ENCODE measurements around the gene ICE1.
A peak's percentile ranks its signal among the peaks of the same experiment; 100 is the strongest.
"Not testable (repeated sequence)": the region's sequence is repeated elsewhere in the genome, so short reads cannot be mapped to it uniquely, and the experiment has no call there.

Gene ICE1

DNA sequence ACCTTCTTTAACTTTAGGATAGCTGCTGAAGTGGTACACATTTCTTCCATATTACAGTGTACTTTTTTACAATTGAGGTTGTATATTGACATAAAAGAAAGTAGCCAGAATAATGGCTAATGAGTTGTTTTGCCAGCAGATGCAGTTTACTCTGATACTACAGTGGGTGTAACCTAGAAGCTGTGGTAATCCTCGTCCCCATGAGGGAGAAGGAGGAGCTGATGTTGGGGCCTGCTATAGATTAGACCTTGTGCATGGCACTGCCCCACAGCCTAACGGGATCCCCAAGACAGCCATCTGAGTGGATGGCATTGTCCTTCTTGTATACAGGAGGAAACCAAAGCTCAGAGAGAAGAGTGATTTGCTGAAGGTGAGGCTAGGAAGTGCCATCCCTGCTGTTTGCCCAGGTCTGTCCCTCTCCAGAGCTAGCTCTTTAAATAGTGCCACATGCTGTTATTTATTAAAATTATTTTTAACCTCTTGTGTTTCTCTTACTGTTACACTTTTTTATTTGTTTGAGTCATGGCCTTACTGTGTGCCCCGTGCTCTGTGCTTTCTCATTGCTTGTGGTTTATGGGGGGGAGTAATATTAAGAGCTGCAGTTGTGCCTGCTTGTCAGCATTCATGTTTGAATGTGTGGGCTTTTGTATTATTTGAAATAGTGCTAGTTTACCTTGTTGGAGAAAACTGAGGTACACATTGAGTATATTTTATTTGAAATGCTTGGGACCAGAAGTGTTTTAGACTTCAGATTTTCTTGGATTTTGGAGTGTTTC lies 65.3 kb downstream of the ICE1 start:
- no peak for DNase-seq

- DNase-seq, result no peak
These were observed 68.4 kb downstream of the ICE1 start for GRCh38 chr5:5490774-5491347.

- no peak for DNase-seq
These were observed 69.8 kb downstream of the ICE1 start for GRCh38 chr5:5492087-5492933.

DNA sequence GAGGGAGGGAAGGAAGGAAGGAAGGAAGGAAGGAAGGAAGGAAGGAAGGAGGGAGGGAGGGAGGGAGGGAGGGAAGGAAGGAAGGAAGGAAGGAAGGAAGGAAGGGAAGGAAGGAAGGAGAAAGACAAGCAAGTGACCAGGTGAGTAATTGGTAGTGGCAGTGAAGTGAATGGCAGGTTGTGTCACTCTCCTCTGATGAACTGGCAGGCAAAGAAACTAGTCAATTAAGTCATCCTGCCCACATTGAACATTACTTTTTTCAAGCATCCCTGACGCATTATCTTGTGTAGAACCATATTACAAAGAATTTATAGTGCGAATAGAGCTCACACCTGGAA lies 70.4 kb downstream of the ICE1 start:
- DNase-seq, result not testable (repeated sequence)

DNA sequence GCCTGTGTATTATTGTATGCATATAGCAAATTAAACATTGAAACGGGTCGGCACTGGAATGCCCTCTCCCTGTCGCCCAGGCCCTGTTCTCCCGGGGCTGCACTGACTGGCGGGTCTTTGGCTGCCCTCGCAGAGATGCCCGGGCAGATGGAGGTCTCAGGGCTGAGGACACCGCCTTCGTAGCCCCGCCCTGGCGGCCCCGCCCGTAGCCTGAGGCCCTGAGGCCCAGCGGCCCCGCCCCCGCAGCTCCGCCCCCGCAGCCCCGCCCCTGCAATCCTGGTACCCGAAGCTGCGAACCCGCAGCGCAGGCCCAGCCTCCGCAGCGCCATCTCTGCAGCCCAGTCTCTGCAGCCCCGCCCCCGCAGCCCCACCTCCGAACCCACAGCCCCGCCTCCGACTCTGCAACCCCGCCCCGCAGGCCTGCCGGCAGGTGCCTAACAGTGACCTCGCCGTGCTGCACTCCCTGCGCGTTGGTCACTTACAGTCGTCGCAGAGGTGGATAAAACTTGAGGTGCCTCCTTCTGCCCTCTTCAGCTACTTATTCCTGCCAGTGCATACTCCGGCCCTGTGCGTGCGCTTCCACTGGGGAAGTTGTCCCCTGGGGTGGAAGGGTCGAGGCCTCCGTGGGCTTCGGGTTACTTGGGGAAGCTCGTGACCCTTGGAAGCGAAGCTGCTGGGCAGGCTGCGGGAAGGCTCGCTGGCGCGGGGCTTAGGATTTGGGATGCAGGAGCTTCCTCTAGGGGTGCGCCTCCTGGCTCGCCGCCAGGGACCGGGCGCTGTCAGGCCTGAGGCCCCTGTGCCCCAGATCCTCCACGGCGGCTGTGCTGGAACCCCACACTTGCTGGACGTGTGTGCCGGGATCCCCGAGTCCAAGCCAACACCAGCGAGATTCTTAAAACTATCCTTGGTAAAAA lies 72.3 kb downstream of the ICE1 start:
- peak in 29 of 56 donors; percentile 11 to 84 (median 32) for DNase-seq

GRCh38 chr5:5497152-5497788 lies 74.8 kb downstream of the ICE1 start:
- peak in 45 of 56 donors; percentile 4 to 78 (median 39) for DNase-seq

- DNase-seq, result no peak
These were observed 77.0 kb downstream of the ICE1 start for GRCh38 chr5:5499442-5499841.

DNA sequence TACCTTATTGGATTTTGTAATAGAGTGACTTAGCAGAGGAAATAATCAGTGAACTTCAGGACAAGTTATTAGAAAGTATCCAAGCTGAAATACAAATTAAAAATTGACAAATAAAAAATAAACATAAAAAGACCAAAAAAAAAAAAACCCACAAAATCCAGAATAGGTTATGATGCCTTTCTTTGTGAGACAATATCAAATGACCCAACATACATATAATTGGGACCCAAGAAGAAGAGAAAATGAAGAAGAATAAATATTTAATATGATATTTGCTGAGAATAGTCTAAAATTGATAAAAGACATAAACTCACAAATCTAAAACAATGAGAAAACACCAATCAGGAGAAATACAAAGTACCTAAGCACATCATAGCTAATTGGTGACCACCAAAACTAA lies 81.8 kb downstream of the ICE1 start:
- no peak for DNase-seq

- no peak for DNase-seq
These were observed 83.3 kb downstream of the ICE1 start for GRCh38 chr5:5505815-5506214.

DNA sequence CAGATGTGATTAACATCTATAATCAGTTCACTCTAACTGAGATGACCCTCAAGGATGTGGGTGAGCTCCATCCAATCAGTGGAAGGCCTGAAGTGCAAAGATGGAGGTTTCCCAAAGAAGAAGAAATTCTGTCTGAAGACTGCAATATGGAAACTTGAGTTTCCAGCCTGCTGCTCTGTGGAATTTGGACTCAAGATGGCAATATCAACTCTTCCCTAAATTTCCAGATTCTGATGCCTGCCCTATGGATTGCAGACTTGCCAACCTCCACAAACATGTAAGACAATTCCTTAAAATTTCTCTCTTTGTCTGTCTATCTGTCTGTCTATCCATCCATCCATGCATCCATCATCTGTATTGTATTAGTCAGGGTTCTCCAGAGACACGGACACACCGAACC lies 85.9 kb downstream of the ICE1 start:
- DNase-seq, result no peak

DNA sequence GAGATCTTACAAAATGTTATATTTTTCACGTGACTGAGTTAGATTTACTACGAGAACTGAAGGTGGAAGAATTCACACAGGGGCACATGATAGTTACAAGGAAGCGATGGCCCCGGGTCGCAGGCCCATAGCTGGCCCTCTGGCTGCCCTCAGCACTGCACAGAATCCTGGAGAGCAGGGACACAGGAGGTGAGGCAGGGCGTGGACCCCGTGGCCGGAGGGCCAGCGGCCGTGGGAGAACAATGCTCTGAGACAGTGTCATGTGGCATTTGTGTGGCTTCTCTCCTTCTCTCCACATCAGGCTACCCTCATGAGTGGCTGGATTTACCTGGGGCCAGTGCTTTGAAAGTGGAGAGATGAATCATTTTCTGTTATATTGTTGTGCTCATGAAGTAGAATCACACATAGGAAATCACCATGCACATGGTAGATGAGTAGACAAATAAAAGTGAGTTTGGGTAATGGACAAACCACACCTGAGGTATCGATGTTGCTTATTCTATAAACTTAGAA lies 89.5 kb downstream of the ICE1 start:
- DNase-seq, result no peak

- no peak for DNase-seq
These were observed 90.1 kb downstream of the ICE1 start for GRCh38 chr5:5512543-5512942.

DNA sequence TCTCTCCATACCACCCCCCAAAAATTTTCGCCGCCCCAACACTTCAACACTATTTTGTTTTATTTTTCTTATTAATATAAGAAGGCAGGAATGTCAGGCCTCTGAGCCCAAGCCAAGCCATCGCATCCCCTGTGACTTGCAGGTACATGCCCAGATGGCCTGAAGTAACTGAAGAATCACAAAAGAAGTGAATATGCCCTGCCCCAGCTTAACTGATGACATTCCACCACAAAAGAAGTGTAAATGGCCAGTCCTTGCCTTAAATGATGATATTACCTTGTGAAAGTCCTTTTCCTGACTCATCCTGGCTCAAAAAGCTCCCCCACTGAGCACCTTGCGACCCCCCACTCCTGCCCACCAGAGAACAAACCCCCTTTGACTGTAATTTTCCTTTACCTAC lies 98.1 kb downstream of the ICE1 start:
- not testable (repeated sequence) for DNase-seq

DNA sequence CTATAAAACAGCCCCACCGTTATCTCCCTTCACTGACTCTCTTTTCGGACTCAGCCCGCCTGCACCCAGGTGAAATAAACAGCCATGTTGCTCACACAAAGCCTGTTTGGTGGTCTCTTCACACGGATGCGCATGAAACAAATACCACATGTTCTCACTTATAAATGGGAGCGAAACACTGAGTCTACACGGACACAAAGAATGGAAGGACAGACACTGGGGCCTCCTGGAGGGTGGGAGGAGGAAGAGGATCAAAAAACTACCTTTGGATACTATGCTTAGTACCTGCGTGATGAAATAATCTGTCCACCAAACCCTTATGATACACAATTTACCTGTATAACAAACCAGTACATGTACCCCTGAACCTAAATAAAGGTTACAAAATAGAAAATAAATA lies 98.6 kb downstream of the ICE1 start:
- no peak for DNase-seq

GRCh38 chr5:5521478-5521877 lies 99.0 kb downstream of the ICE1 start:
- DNase-seq, result no peak

- DNase-seq, result no peak
These were observed 99.9 kb downstream of the ICE1 start for GRCh38 chr5:5522336-5522735.

- no peak for DNase-seq
These were observed 100.6 kb downstream of the ICE1 start for GRCh38 chr5:5523066-5523505.

DNA sequence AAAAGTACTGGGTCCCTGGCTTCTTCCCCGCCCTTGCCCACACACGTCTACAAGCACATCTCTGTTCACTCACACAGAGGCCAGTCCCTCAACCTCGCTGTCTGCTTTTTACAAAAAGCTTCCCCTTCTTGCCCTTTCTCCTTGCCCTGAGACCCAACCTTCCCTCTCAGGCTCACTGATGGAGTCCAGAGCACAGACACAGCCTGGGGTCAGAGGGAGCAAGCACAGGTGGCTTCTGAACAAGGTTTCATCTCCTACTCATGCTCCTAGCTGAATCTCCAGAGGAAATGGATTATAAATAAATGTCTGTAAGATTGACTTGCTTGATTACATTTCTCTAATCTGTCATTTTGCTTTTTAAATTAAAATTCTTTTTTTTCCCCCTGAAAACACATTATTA lies 101.8 kb downstream of the ICE1 start:
- DNase-seq, result no peak

GRCh38 chr5:5531371-5531770 lies 108.9 kb downstream of the ICE1 start:
- peak in 1 of 56 donors; percentile 6 for DNase-seq

DNA sequence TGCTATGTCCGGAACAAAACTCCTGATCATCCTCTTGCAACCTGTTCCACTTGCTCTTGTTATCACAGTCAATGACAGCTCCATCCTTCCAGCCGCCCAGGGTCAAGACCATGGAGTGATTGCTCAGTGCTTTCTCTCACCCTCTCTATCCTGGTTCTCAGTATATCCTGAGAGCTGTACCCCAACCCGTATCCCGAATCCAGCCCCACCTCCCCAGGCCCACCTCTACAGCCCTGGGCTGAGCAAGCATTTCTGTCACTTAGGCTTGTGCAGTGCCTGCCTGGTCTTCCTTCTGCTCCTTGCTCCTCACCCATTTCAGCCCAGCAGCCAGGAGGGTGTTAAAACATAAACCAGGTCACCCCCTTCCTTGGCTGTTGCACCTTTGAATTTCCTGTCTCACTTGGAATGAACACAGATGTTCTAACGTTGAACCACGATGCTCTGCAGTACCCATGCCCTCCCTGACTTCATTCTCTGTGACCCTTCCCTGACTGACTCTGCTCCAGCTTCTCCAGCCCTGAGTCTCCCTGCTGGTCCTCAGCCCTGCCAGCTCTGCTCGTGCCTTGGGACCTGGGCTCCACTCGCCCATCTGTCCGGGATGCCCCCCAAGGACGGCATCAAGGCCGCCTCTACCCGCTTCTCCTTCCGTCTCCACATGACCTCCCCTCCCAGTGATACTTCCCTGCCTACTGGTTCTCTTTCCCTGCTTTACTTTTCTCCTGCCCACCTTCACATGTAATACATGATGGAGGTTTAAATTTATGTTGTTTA lies 110.0 kb downstream of the ICE1 start:
- no peak for DNase-seq
